HG02852 (cell line): Measurements from ENCODE around the gene BORCS5.
"Not testable (repeated sequence)": the region's sequence is repeated elsewhere in the genome, so short reads cannot be mapped to it uniquely, and the experiment has no call there.

Experiments
- ATAC-seq: cut with Tn5 transposase; IDR thresholded peaks from one replicate; pipeline ENCODE4 v1.9.1; 2021; ENCODE audit warnings: mild to moderate bottlenecking, moderate library complexity; ENCODE audit not compliant: unreplicated experiment

The BORCS5 gene

DNA sequence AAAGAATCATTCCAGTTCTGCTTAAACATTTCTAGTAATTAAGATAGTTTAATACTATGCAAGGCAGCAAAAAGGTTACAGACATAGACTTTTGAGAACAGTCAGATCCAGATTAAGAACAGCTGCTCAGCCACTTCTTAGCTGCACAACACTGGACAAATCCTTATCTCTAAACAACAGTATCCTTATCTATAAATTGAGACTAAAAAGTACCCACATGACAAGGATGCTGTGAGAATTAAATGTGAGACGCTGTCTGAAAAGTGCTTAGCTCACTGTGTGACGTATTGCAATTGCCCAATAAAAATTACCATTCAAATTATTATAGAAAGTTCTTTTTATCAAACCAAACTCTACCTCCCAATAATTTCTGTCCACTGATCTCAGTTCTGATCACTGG, 35.5 kb downstream of the BORCS5 start:
- ATAC-seq: no peak

DNA sequence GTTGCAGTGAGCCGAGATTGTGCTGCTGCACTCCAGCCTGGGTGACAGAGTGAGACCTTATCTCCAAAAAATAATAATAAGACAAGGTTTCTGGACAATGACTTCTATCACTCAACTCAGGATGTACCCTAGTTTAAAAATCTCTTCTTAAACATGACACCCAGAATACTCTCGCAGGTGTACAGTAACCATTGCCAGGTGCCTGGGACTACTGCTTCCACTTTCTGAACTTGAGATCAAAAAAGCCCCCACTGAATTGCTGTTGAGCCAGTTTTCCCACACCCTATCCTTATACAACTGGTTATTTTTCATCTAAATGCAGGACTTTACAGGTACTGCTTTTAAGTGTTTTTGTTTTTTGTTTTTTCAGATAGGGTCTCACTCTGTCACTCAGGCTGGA, 36.3 kb downstream of the BORCS5 start:
- no peak for ATAC-seq

DNA sequence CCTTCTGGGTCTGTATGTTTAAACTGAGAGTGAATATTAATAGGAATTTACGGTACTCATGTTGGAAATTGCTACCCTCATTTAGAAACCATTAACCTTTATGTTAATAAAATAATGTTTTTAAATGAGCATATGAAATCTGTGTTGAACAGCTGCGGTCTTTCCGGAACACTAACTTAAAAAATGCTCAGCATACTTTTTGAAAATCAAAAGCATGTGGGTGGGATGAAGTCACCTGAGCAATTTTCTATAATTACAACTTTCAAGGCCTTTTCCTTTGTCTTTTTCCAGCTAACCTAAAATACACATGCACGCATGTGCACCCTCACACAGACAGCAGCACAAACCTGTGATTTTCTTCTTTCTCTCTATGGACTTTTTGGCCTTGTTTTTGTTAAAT, 39.8 kb downstream of the BORCS5 start:
- ATAC-seq: no peak

DNA sequence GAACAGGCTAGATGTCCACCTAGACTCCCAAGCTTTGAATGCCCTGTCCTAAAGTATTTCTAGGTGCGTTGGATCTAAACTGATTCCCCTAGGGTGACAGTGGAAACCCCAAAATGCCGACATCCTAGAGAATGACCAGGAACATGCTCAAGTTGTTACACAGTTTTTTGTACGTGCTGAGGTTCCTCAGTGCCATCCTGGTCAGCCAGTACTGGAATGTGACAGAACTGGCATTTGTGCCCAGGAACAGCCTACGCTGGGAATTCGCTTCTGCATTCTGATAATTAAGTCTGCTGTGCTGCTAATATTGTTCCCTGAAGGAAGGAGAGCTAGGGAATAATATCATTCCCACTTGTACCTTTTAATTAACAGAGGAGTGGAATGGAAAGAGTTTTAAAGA, 40.3 kb downstream of the BORCS5 start:
- ATAC-seq: no peak

DNA sequence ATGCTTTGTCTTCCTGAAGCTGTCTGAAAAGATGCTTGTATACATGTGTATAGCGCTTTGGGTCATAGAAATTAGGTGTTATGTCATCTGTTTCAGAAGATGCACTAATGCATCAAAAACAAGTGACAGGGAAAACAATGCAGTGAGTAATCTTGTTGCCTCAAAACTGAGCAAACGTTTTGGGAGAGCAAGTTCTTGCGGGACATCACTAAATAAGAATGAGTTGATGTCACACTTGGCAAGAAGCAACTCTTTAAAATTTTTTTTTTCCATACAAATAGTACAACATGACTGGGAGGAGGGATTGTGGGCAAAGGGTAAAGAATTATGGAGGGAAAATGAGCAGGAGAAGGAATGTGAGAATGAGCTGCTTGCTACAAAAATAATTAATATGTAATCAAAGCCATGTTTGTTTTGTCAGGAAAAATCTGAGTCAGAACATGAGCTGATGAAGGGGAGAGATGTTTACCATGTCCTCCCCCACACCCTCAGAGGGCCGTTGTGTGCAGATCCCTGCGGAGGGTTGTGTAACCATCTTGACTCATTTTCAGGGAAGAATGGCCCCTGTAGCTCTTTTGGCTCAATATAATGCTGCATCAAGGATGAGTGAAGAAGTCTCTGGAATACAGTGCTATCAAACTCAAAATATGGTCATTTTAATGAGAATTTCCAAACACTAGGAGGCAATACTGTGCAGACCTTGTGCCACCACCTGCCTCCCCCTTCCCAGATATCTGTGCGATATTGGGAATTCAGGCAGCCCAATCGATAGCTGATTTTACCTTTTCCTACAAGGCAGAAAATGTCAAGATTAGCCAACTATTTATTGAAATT, 41.4 kb downstream of the BORCS5 start:
- no peak for ATAC-seq

DNA sequence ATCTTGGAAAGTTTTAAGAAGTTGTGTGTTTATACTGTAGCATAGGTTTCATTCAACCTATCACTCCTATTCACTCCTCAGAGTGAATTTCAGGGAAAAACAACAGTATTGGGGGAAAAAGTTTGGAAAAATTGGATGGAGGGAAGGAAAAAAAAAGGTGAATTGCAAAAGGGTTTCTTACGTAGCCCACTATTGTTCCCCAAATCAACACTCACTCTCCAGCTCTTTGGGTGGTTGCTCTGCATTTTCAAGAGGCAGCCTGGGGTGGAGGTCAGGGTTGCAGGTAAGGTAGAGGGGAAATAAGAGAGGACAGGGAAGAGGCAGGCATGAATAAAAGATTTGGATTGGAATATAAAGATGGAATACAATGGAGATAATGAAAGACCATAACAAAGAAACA, 42.3 kb downstream of the BORCS5 start:
- ATAC-seq: no peak

DNA sequence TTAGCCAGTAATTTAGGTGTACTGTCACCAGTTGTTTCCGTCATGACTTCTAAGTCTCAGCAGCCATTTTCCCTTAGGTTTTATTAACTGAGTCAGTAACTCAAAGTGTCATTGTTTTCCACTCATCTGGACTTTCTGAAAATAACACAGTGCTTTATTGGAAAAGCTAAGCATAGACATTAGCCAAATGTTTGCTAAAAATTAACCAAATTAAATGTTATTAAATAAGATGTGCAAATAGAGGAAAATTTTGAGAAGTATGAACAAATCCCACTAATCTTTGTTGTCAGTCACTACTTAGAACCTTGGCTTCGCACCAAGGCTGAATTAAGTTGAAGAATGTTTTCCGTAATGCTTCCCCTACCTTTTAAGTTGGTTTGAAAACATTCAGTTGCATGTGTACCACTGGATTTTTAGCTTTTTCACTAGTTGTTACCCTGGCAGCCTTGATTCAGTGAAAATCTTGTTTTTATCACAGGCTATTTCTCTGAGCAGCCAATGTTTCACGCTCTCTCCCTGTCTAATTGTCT, 43.0 kb downstream of the BORCS5 start:
- no peak for ATAC-seq

DNA sequence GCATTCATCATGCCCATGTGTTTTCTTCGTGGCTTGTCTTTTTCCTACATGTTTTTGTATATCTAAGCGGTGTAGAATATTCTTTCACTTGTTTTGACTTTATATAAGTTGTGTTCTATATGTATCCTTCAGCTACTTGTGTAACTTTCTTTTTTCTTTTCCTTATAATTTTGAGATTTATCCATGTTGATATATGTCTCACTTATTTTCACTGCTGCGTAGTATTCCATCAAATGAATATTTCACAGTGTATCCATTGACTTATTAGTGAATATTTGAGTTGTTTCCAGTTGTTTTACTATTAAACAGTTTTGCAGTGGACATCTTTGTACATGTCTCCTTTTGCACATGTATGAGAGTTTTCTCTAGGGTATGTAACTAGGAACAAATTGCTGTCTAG, 43.9 kb downstream of the BORCS5 start:
- no peak for ATAC-seq

DNA sequence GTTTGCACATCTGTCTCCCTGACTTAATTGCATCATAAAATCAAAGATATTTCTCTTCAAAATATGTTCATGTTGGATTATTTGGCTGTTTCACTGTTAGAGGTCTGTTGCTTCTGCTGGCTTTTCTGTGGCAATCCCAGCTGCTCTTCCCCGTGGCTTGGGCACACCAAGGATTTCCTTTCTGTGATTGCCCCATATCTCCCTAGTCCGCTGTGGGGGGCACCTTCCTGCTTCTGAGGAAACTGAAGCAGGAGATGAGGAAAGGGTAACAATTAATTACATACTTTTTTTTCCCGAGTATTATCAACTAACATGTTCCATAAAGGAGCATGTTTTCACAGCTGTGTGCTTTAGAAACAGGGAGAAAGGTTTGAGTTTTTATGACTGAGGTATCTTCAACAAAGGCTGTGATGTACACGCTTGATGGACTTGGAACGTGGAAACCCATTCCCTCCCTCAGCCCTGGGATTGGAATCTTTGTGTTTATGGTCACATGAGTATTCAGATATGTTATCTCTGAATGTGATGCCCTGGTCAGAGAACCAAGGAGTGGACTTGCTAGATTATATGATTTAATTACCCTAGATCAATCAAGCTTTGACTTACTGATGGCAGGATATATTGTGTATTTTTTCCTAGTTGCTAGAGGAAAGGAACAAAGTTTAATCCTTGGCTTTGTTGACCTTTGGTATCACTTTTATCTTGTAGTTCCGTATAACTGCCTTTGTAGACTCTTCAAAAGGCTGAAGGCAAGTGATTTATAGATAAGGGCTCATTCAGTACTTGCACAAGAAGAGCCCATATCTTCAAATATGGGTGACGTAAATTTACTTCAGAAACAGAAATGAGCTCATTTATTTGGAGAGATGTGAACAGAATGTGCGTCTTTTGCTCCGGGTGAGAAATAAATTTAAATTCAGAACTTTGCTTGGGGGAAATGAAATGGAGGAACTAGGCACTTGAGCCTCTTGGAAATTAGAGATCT, 46.7 kb downstream of the BORCS5 start:
- ATAC-seq: no peak

DNA sequence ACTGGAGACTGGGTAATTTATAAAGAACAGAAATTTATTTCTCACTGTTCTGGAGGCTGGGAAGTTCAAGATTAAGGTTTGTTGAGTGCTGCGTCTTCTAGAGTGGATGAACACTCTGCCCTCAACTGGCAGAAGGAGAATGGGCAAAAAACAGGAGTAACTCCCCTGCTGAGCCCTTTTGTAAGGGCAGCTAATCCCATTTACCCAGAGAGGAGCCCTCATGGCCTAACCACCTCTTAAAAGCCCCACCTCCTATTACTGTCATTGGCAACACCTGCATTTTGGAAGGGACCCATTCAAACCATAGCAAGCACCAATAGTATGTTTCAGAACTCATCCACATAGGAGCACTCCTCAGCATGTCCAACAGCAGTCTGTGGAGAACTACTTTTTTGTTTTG, 47.4 kb downstream of the BORCS5 start:
- no peak for ATAC-seq

DNA sequence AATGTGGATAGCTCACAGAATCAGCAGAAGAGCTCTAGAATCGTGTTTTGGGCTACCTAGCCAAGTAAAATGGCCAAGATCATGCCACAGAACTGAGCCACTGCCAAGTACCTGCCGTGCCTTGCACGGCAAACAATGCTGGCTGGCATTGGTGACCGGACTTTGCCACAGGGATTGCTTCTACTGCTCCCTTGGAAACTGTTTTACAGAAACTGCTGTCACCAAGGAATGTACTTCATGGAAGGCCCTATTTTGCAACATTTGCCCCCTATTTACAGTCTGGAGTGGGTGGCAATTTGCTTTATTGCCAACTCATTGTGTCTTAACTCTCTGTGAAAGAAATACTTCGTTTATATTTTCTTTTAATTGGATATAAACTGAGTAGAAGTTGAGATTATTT, 49.0 kb downstream of the BORCS5 start:
- no peak for ATAC-seq

DNA sequence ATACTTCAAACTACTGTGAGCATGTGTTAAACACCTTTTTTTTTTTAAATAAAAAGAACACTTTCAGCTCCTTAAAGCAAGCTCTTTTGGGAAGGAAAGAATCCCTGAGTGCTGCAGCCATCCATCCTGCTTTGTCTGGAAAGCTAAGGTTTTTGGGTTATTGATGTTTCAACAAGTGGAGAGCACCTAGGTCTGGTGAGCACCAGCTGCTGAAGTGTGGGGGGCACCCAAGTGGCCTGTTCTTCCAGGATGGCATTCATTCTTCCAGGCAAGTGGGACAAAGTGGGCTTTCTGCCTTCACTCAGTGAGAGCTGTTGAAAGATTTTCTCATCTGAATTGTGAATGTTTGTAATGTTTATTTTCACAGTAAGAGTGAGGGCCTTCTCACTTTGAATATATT, 49.9 kb downstream of the BORCS5 start:
- ATAC-seq: no peak

DNA sequence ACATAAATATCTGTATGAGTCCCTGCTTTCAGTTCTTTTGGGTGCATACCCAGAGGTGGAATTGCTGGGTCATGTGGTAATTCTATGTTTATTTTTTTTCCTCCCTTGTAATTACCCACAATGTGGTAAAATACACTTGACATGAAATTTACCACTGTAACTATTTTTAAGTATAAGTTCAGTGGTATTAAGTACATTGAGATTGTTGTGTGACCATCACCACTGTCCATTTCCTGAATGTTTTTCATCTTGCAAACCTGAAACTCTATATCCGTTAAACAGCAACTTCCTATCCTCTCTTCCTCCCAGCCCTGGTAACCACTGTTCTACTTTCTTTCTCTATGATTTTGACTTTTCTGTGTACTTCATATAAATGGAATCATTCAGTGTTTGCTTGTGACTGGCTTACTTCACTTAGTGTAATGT, 51.4 kb downstream of the BORCS5 start:
- no peak for ATAC-seq

DNA sequence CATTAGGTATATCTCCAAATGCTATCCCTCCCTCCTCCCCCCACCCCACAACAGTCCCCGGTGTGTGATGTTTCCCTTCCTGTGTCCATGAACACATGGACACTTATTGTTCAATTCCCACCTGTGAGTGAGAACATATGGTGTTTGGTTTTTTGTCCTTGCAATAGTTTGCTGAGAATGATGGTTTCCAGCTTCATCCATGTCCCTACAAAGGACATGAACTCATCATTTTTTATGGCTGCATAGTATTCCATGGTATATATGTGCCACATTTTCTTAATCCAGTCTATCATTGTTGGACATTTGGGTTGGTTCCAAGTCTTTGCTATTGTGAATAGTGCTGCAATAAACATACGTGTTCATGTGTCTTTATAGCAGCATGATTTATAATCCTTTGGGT, 52.5 kb downstream of the BORCS5 start:
- ATAC-seq: not testable (repeated sequence)

DNA sequence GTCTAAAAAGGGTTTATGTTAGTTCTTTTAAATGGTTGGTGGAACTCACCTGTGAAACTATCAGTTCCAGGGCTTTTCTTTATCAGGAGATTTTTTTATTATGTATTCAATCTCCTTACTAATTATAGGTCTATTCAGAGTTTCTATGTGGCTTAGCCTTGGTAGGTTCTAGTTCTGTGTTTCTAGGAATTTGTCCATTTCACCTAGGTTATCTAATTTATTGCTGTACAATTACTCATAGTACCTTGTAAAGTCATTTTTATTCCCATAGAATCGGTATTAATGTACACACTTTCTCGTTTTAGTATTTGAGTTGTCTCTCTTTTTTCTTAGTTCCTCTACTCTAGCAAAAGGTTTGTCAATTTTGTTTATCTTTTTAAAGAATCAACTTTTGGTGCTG, 59.0 kb downstream of the BORCS5 start:
- no peak for ATAC-seq

DNA sequence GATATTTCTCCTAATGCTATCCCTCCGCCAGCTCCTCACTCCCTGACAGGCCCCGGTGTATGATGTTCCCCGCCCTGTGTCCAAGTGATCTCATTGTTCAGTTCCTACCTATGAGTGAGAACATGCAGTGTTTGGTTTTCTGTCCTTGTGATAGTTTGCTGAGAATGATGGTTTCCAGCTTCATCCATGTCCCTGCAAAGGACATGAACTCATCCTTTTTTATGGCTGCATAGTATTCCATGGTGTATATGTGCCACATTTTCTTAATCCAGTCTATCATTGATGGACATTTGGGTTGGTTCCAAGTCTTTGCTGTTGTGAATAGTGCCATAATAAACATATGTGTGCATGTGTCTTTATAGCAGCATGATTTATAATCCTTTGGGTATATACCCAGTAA, 62.3 kb downstream of the BORCS5 start:
- ATAC-seq: not testable (repeated sequence)

DNA sequence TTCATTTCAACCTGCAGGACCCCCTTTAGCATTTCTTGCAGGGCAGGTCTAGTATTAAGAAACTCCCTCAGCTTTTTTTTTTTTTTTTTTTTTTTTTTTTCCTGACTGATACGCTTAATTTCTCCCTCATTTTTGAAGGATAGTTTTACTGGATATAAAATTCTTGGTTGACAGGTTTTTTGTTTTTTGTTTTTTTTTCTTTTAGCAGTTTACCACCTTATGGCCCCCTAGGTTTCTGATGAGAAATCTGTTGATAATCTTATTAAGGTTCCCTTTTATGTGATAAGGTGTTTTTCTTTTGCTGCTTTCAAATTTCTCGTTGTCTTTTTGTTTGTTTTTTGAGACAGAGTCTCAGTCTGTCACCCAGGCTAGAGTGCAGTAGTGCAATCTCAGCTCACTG, 66.5 kb downstream of the BORCS5 start:
- ATAC-seq: no peak

DNA sequence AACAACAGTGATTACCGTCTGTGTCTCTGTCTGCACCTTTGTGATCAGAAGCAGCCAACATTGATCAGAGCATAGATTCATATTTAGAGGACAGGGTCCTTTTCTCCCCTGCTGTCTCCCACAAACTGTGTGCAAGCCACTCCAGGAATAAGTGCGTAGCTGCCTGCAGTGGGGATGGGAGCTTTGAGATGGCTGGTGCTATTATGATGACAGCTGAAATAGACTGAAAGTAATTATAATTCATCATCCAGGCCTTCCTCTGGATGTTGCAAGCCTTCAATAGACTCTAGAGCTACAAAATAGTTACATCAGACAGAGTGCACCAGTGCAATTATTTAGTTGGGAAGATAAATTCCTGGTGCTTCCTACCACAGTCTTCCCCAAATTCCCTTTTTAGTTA, 68.1 kb downstream of the BORCS5 start:
- no peak for ATAC-seq

DNA sequence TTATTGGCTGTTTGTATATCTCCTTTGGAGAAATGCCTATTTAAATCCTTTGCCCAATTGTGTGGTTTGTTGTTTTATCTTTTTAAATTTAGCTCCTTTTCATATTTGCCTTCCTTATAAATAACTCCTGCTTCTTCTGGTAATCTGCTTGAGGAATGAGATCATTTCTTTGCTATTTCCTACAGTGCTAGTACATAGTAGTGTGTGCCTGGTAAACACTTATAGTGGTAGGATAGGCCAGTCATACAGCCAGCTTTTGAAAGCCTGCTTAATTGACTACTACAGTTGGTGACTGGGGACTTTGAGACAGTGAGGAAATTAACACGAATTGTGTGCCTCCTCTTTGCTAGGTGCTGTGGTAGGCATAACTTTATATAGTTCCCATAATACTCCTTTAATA, 68.7 kb downstream of the BORCS5 start:
- ATAC-seq: no peak

DNA sequence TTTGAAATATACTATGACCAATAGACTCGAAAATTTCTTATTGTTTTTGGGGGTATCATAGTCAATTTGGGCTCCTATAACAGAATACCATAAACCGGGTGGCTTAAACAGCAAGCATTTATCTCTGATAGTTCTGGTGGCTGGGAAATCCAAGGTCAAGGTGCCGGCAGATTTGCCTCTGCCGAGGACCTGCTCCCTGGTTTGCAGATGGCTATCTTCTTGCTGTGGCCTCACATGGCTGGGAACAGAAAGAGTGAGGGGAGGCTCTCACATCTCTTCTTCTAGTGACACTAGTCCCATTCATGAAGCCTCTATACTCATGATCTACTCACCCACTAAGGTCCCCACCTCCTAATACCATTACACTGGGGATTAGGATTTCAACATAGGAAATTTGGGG, 70.7 kb downstream of the BORCS5 start:
- ATAC-seq: no peak

DNA sequence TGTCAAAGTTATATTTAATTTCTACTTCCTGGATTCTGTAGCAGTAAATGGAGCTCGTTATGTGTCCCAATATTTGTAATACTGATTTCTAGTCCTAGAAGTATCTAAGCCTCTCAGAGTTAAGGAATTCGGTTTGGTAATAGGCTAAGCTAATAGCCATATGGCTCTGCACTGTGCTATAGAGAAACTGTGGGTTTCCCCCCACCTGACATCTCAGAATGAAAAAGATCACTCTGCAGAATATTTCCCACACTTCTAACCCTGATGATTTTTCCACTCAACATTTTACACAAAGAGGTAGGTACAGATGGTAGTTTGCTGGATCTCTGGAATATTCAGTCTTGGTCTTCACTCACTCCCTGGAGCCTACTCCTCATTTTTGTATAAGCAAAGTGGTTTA, 71.2 kb downstream of the BORCS5 start:
- ATAC-seq: no peak
